OCI-LY1 (cell line): ENCODE results near the gene MAGI1.

ENCODE experiments used
- H2AFZ ChIP-seq: fragments of 200-600 bp; sonication (generic), shearing (Covaris generic); 2 replicates; pipeline ENCODE4 v1.6.0; 2014; ENCODE audit warnings: antibody characterized with exemption, mild to moderate bottlenecking, low read length
- H3F3A ChIP-seq: fragments of 200-600 bp; sonication (generic), shearing (Covaris generic); 2 replicates; pipeline ENCODE4 v1.6.0; 2014; ENCODE audit warnings: mild to moderate bottlenecking, antibody characterized with exemption, low read length, moderate library complexity; ENCODE audit not compliant: insufficient read depth
- H3K27ac ChIP-seq: fragments of 200-600 bp; sonication (generic); 2 replicates; pipeline ENCODE4 v1.5.1; 2014; ENCODE audit warnings: low read length, mixed run types, mild to moderate bottlenecking, low read depth; ENCODE audit not compliant: poor library complexity, severe bottlenecking
- H3K27me3 ChIP-seq: fragments of 200-600 bp; sonication (generic); 2 replicates; pipeline ENCODE4 v1.6.0; 2014; ENCODE audit warnings: antibody characterized with exemption, mild to moderate bottlenecking, low read length, moderate library complexity; ENCODE audit not compliant: insufficient read depth
- H3K36me3 ChIP-seq: fragments of 200-600 bp; sonication (generic); 2 replicates; pipeline ENCODE4 v1.6.1; 2014; ENCODE audit warnings: mild to moderate bottlenecking, antibody characterized with exemption, low read length, moderate library complexity, mixed read lengths; ENCODE audit not compliant: insufficient read depth
- H3K4me1 ChIP-seq: fragments of 200-600 bp; sonication (generic); 2 replicates; pipeline ENCODE4 v1.5.1; 2014; ENCODE audit warnings: mild to moderate bottlenecking, low read length, moderate library complexity; ENCODE audit not compliant: insufficient read depth, severe bottlenecking
- H3K4me2 ChIP-seq: fragments of 200-600 bp; sonication (generic), shearing (Covaris generic); 2 replicates; pipeline ENCODE4 v1.6.1; 2014; ENCODE audit warnings: low read length
- H3K4me3 ChIP-seq: fragments of 200-600 bp; sonication (generic); 2 replicates; pipeline ENCODE4 v1.5.1; 2014; ENCODE audit warnings: low read length, low read depth, mild to moderate bottlenecking, mixed read lengths; ENCODE audit not compliant: poor library complexity, severe bottlenecking
- H3K79me2 ChIP-seq: fragments of 200-600 bp; shearing (Covaris generic); 2 replicates; pipeline ENCODE4 v1.6.1; 2016; ENCODE audit warnings: mixed run types, low read length, mixed read lengths; ENCODE audit not compliant: insufficient read depth
- H3K9ac ChIP-seq: fragments of 200-600 bp; sonication (generic), shearing (Covaris generic); 2 replicates; pipeline ENCODE4 v1.6.1; 2014; ENCODE audit warnings: mild to moderate bottlenecking, low read length, mixed read lengths
- H3K9me2 ChIP-seq: fragments of 200-600 bp; sonication (generic), shearing (Covaris generic); 2 replicates; pipeline ENCODE4 v1.6.1; 2014; ENCODE audit warnings: low read depth, mild to moderate bottlenecking, low read length, mixed read lengths
- H3K9me3 ChIP-seq: fragments of 200-600 bp; shearing (Covaris generic); 2 replicates; pipeline ENCODE4 v1.6.1; 2014; ENCODE audit warnings: low read length, mixed read lengths
- H4K20me1 ChIP-seq: fragments of 200-600 bp; sonication (generic), shearing (Covaris generic); 2 replicates; pipeline ENCODE4 v1.6.0; 2016; ENCODE audit warnings: mild to moderate bottlenecking, low read length; ENCODE audit not compliant: insufficient read depth
- EZH2 ChIP-seq: fragments of 200-600 bp; sonication (generic), shearing (Covaris generic); IDR thresholded peaks from 2 replicates; pipeline ENCODE4 v1.8.0; 2017; ENCODE audit warnings: borderline replicate concordance, mixed run types, mild to moderate bottlenecking, antibody characterized with exemption, low read length, moderate library complexity, mixed read lengths
- TF ChIP-seq, protein P1 (sequence below): fragments of 200-600 bp; sonication (generic), shearing (Covaris generic); IDR thresholded peaks from 2 replicates; pipeline ENCODE4 v1.5.1; 2017; ENCODE audit warnings: mild to moderate bottlenecking, antibody characterized with exemption, low read length, moderate library complexity, mixed read lengths

MAGI1 gene

DNA sequence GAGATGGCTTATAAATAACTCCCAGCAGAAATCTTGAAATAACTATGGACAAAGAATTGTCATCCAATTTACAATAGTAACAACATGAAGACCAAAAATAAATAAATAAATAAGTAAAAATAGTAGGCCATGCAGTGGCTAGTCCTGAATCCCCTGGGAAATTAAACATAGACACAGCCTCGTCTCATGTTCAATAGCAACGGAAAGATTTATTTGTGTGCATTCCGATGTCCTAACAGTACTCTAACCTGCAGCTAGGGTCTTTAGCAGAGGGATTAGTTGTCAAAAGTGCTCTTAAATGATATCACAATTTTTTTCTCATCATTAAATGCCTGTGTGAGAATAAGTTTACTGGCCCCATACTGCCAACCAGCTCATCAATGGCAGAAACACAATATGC is 474.2 kb downstream of the MAGI1 start:
- Histone ChIP-seq H3K9ac (no peak overlapping the region), H3F3A (no peaks in the 10 kb centered on the region), H3K79me2 (no peaks in the 10 kb centered on the region), H3K27ac (no peak overlapping the region), H2AFZ (no peak overlapping the region), H3K9me2 (no peaks in the 10 kb centered on the region), H3K27me3 (no peaks in the 10 kb centered on the region), H4K20me1 (no peaks in the 10 kb centered on the region), H3K4me1 (no peaks in the 10 kb centered on the region), H3K4me2 (no peak overlapping the region), H3K4me3 (no peak overlapping the region), H3K9me3 (no peaks in the 10 kb centered on the region), H3K36me3 (no peaks in the 10 kb centered on the region)
- TF ChIP-seq EZH2: no peak
- TF ChIP-seq, protein P1, sequence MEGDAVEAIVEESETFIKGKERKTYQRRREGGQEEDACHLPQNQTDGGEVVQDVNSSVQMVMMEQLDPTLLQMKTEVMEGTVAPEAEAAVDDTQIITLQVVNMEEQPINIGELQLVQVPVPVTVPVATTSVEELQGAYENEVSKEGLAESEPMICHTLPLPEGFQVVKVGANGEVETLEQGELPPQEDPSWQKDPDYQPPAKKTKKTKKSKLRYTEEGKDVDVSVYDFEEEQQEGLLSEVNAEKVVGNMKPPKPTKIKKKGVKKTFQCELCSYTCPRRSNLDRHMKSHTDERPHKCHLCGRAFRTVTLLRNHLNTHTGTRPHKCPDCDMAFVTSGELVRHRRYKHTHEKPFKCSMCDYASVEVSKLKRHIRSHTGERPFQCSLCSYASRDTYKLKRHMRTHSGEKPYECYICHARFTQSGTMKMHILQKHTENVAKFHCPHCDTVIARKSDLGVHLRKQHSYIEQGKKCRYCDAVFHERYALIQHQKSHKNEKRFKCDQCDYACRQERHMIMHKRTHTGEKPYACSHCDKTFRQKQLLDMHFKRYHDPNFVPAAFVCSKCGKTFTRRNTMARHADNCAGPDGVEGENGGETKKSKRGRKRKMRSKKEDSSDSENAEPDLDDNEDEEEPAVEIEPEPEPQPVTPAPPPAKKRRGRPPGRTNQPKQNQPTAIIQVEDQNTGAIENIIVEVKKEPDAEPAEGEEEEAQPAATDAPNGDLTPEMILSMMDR: no peak

DNA sequence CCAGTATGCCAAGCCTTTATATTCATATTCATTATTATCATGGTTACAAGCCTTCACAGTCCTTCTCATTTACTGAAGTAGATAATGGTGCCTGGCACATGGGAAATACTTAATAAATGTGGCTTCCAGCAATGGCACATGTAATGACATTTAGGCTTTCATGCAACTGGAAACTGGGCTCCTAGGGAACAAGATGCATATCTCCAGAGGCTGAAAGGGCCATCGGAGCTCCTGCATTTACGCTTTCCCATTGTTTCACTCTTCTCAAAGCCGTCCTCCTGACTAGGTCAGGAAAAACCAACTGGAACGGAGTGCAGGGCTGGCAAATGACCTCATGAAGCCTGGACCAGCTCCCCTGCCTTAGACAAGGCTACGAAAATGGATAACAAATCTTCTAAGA is 474.9 kb downstream of the MAGI1 start:
- Histone ChIP-seq H4K20me1 (no peaks in the 10 kb centered on the region), H3K27me3 (no peaks in the 10 kb centered on the region), H3K9me3 (no peaks in the 10 kb centered on the region), H3K79me2 (no peaks in the 10 kb centered on the region), H3K27ac (no peak overlapping the region), H3K36me3 (no peaks in the 10 kb centered on the region), H3F3A (no peaks in the 10 kb centered on the region), H3K4me2 (no peak overlapping the region), H3K9ac (no peak overlapping the region), H3K4me1 (no peaks in the 10 kb centered on the region), H3K4me3 (no peak overlapping the region), H2AFZ (no peak overlapping the region), H3K9me2 (no peaks in the 10 kb centered on the region)
- TF ChIP-seq, protein P1: no peak
- TF ChIP-seq EZH2: no peak

DNA sequence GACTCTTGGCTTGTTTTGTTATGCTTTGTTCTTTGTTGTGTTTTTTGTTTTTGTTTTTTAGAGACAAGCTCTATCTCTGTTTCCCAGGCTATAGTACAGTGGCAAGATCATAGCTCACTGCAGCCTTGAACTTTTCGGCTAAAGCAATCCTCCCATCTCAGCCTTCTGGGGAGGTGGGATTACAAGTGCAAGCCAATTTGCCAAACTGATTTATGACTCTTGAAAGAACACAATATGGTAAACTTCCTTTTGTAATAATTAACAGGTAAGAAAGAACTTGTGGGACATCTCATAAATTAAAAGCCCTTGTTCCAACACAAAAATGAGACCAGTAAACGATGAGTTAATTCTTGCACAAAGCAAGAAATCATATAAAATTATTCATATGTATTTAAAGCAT is 476.3 kb downstream of the MAGI1 start:
- H3K79me2 ChIP-seq: no peaks in the 10 kb centered on the region

More for the DNA sequence above, 476.3 kb downstream of the MAGI1 start:
- no peak overlapping the region for H3K27ac ChIP-seq
- no peaks in the 10 kb centered on the region for H3K9me3 ChIP-seq
- H4K20me1 ChIP-seq: no peaks in the 10 kb centered on the region
- no peak overlapping the region for H3K9ac ChIP-seq
- H3K4me1 ChIP-seq: no peaks in the 10 kb centered on the region
- no peaks in the 10 kb centered on the region for H3K36me3 ChIP-seq
- TF ChIP-seq, protein P1: no peak
- TF ChIP-seq EZH2: no peak
- no peak overlapping the region for H3K4me2 ChIP-seq
- no peak overlapping the region for H3K4me3 ChIP-seq
- no peak overlapping the region for H2AFZ ChIP-seq
- no peaks in the 10 kb centered on the region for H3K27me3 ChIP-seq
- H3F3A ChIP-seq: no peaks in the 10 kb centered on the region
- H3K9me2 ChIP-seq: no peaks in the 10 kb centered on the region
